Activated T-cell treated with anti-CD3 and anti-CD28 coated beads, Interleukin-2, amount 50 U/mL, for 4 hours (primary cell): ENCODE data around the gene ATOH8. TPM values are rescaled to one million over a fixed set of nuclear protein-coding genes. Genes with fewer than 3 reads are reported as not detected.
A peak's percentile ranks its signal among the peaks of the same experiment; 100 is the strongest.
"Not testable (repeated sequence)": the region's sequence is repeated elsewhere in the genome, so short reads cannot be mapped to it uniquely, and the experiment has no call there.

Experiments
- ATAC-seq, 2 donors: fragments of 200-7000 bp; cut with Tn5 transposase; one replicate each; pipeline ENCODE4 v1.10.0; 2021
- DNase-seq: peaks from one replicate; pipeline ENCODE4 v3.0.0-alpha.2; 2020
- H3K27me3 Mint-ChIP-seq: one replicate; pipeline ENCODE4 v1.8.0; 2021; ENCODE audit warnings: low read depth, mixed read lengths
- H3K36me3 Mint-ChIP-seq: one replicate; pipeline ENCODE4 v1.8.0; 2022; ENCODE audit warnings: mixed read lengths; ENCODE audit not compliant: insufficient read depth
- H3K4me1 Mint-ChIP-seq: one replicate; pipeline ENCODE4 v1.8.0; 2021; ENCODE audit warnings: low read depth, mixed read lengths
- H3K4me3 Mint-ChIP-seq: one replicate; pipeline ENCODE4 v1.8.0; 2021; ENCODE audit warnings: mild to moderate bottlenecking, moderate library complexity, mixed read lengths
- H3K9me3 Mint-ChIP-seq: one replicate; pipeline ENCODE4 v1.8.0; 2021; ENCODE audit warnings: mixed read lengths
- total RNA-seq, 3 donors: library from RNA; stranded (reverse); gene quantifications; one replicate each; pipeline ENCODE4 v1.2.1, GENCODE V29; 2021

Gene ATOH8
- total RNA-seq, 3 donors from 2014 or later, result not detected

- H3K4me3 Mint-ChIP-seq, result peak overlapping the region; percentile 21
- peaks cover 26% of the 10 kb centered on the region for H3K4me1 Mint-ChIP-seq
- ATAC-seq (peak; percentile 97 to 99), DNase-seq (peak; percentile 82)
- no peaks in the 10 kb centered on the region for H3K36me3 Mint-ChIP-seq
- peaks cover 3% of the 10 kb centered on the region for H3K27me3 Mint-ChIP-seq
- no peaks in the 10 kb centered on the region for H3K9me3 Mint-ChIP-seq
Observed at GRCh38 chr2:85826990-85827878, 73.4 kb downstream of the ATOH8 start.

- H3K4me1 Mint-ChIP-seq, result peaks cover 28% of the 10 kb centered on the region
- no peak overlapping the region for H3K4me3 Mint-ChIP-seq
- H3K36me3 Mint-ChIP-seq, result no peaks in the 10 kb centered on the region
- ATAC-seq (no peak), DNase-seq (no peak)
- no peaks in the 10 kb centered on the region for H3K9me3 Mint-ChIP-seq
- H3K27me3 Mint-ChIP-seq, result peaks cover 3% of the 10 kb centered on the region
Observed at GRCh38 chr2:85827879-85828569, 74.2 kb downstream of the ATOH8 start.

- no peaks in the 10 kb centered on the region for H3K36me3 Mint-ChIP-seq
- no peak overlapping the region for H3K4me3 Mint-ChIP-seq
- H3K4me1 Mint-ChIP-seq, result peaks cover 34% of the 10 kb centered on the region
- H3K27me3 Mint-ChIP-seq, result peaks cover 3% of the 10 kb centered on the region
- H3K9me3 Mint-ChIP-seq, result no peaks in the 10 kb centered on the region
- ATAC-seq (no peak), DNase-seq (no peak)
Observed at GRCh38 chr2:85828725-85829124, 74.9 kb downstream of the ATOH8 start.

- H3K36me3 Mint-ChIP-seq, H3K4me3 Mint-ChIP-seq, ATAC-seq, DNase-seq, H3K9me3 Mint-ChIP-seq, H3K27me3 Mint-ChIP-seq: not testable (repeated sequence)
- peaks cover 34% of the 10 kb centered on the region for H3K4me1 Mint-ChIP-seq
Observed at GRCh38 chr2:85829394-85829793, 75.6 kb downstream of the ATOH8 start.

- ATAC-seq (no peak), DNase-seq (no peak)
- no peak overlapping the region for H3K4me3 Mint-ChIP-seq
- H3K27me3 Mint-ChIP-seq, result peaks cover 3% of the 10 kb centered on the region
- peaks cover 34% of the 10 kb centered on the region for H3K4me1 Mint-ChIP-seq
- H3K9me3 Mint-ChIP-seq, result peaks cover 4% of the 10 kb centered on the region
- no peaks in the 10 kb centered on the region for H3K36me3 Mint-ChIP-seq
Observed at GRCh38 chr2:85830645-85831044, 76.9 kb downstream of the ATOH8 start.

- peaks cover 3% of the 10 kb centered on the region for H3K27me3 Mint-ChIP-seq
- DNase-seq (no peak), ATAC-seq (no peak)
- H3K4me1 Mint-ChIP-seq, result peaks cover 34% of the 10 kb centered on the region
- peaks cover 6% of the 10 kb centered on the region for H3K9me3 Mint-ChIP-seq
- no peak overlapping the region for H3K4me3 Mint-ChIP-seq
- H3K36me3 Mint-ChIP-seq, result no peaks in the 10 kb centered on the region
Observed at GRCh38 chr2:85831735-85832134, 77.9 kb downstream of the ATOH8 start.

- DNase-seq (no peak), ATAC-seq (no peak)
- Mint-ChIP-seq H3K9me3 (peaks cover 6% of the 10 kb centered on the region), H3K36me3 (peaks cover 3% of the 10 kb centered on the region), H3K4me3 (no peak overlapping the region), H3K27me3 (no peaks in the 10 kb centered on the region), H3K4me1 (peaks cover 26% of the 10 kb centered on the region)
Observed at GRCh38 chr2:85834466-85834865, 80.7 kb downstream of the ATOH8 start.

Other genes with a start within 250 kb of the ATOH8 start
- 100 to 1,000 TPM; 399 to 423 (median 404) TPM for gene MAT2A, start 214.8 kb upstream of the ATOH8 start, total RNA-seq
- gene GGCX, start 192.5 kb upstream of the ATOH8 start, total RNA-seq, result 10 to 100 TPM; 20.8 to 24.0 (median 22.1) TPM
- 10 to 100 TPM; 64.6 to 75.9 (median 71.2) TPM for gene VAMP8, start 176.4 kb upstream of the ATOH8 start, total RNA-seq
- 10 to 100 TPM in 1 of 3 donors, 1 to 10 TPM in 2; 7.3 to 12.1 (median 9.3) TPM for gene VAMP5, start 169.6 kb upstream of the ATOH8 start, total RNA-seq
- gene RNF181, start 158.2 kb upstream of the ATOH8 start, total RNA-seq, result 100 to 1,000 TPM in 1 of 3 donors, 10 to 100 TPM in 2; 87.8 to 108 (median 94.0) TPM
- 10 to 100 TPM in 2 of 3 donors, 1 to 10 TPM in 1; 9.7 to 11.9 (median 10.5) TPM for gene TMEM150A, start 151.3 kb upstream of the ATOH8 start, total RNA-seq
- gene C2orf68, start 141.9 kb upstream of the ATOH8 start, total RNA-seq, result 10 to 100 TPM; 17.1 to 21.0 (median 18.1) TPM
- gene USP39, start 137.8 kb upstream of the ATOH8 start, total RNA-seq, result 100 to 1,000 TPM; 106 to 110 (median 107) TPM
- gene SFTPB, start 85.8 kb upstream of the ATOH8 start, total RNA-seq, result 1 to 10 TPM; 3.8 to 5.7 (median 5.0) TPM
- 10 to 100 TPM in 2 of 3 donors, 1 to 10 TPM in 1; 4.3 to 26.5 (median 15.0) TPM for gene GNLY, start 59.6 kb upstream of the ATOH8 start, total RNA-seq
- 1 to 10 TPM; 3.6 to 5.3 (median 4.4) TPM for gene ST3GAL5, start 135.0 kb downstream of the ATOH8 start, total RNA-seq